ENCODE measurements around the gene CDK14.
"Not testable (repeated sequence)": the region's sequence is repeated elsewhere in the genome, so short reads cannot be mapped to it uniquely, and the experiment has no call there.

DNA sequence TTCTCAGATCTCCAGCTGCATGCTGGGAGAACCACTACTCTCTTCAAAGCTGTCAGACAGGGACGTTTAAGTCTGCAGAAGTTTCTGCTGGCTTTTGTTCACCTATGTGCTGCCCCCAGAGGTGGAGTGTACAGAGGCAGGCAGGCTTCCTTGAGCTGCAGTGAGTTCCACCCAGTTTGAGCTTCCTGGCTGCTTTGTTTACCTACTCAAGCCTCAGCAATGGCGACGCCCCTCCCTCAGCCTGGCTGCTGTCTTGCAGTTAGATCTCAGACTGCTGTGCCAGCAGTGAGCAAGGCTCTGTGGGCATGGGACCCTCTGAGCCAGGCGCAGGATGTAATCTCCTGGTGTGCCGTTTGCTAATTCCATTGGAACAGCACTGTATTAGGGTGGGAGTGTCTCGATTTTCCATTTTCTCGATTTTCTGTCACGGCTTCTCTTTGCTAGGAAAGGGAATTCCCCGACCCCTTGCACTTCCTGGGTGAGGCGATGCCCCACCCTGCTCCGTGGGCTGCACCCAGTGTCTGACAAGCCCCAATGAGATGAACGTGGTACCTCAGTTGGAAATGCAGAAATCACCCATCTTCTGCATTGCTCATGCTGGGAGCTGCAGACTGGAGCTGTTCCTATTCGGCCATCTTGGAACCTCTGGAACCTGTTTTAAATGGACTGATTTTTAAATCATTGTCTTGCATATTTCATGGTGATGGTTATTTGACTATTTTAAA is 332.7 kb downstream of the CDK14 start:
- TF ChIP-seq, protein P1, sequence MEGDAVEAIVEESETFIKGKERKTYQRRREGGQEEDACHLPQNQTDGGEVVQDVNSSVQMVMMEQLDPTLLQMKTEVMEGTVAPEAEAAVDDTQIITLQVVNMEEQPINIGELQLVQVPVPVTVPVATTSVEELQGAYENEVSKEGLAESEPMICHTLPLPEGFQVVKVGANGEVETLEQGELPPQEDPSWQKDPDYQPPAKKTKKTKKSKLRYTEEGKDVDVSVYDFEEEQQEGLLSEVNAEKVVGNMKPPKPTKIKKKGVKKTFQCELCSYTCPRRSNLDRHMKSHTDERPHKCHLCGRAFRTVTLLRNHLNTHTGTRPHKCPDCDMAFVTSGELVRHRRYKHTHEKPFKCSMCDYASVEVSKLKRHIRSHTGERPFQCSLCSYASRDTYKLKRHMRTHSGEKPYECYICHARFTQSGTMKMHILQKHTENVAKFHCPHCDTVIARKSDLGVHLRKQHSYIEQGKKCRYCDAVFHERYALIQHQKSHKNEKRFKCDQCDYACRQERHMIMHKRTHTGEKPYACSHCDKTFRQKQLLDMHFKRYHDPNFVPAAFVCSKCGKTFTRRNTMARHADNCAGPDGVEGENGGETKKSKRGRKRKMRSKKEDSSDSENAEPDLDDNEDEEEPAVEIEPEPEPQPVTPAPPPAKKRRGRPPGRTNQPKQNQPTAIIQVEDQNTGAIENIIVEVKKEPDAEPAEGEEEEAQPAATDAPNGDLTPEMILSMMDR (IDR thresholded peaks at IDR 0.05; ENCODE audit: low read length): peak; percentile 45; the same call in 1 of the 2 replicates
- TF ChIP-seq EZH2 (IDR thresholded peaks at IDR 0.05; ENCODE audit: borderline replicate concordance, low read length): not testable (repeated sequence)
